IPS DF 6.9 (cell line): ENCODE results near the gene CARMIL1.

ENCODE experiments used
- DNase-seq: peaks from one replicate; pipeline ENCODE4 v3.0.0-alpha.2; 2013; ENCODE audit warnings: low read depth, low spot score
- H3K27ac ChIP-seq: one replicate; pipeline ENCODE4 v1.5.1; 2013; ENCODE audit warnings: low read length, control low read depth
- H3K27me3 ChIP-seq: 2 replicates; pipeline ENCODE4 v1.6.1; 2013; ENCODE audit warnings: mild to moderate bottlenecking, low read length; ENCODE audit not compliant: control insufficient read depth, insufficient read depth
- H3K36me3 ChIP-seq: 2 replicates; pipeline ENCODE4 v1.6.1; 2013; ENCODE audit warnings: low read length; ENCODE audit not compliant: control insufficient read depth, insufficient read depth
- H3K4me1 ChIP-seq: 2 replicates; pipeline ENCODE4 v1.6.1; 2013; ENCODE audit warnings: low read length; ENCODE audit not compliant: control insufficient read depth, insufficient read depth
- H3K4me3 ChIP-seq: 2 replicates; pipeline ENCODE4 v1.5.1; 2013; ENCODE audit warnings: mild to moderate bottlenecking, low read length
- H3K9me3 ChIP-seq: 2 replicates; pipeline ENCODE4 v1.6.1; 2013; ENCODE audit warnings: low read length, inconsistent platforms; ENCODE audit not compliant: control insufficient read depth, insufficient read depth
- WGBS: extraction: QIAGEN DNeasy Blood & Tissue Kit; methylation state at CpG from one replicate; pipeline ENCODE4 v1.1.7; 2013; ENCODE audit warnings: mixed read lengths, missing lambda C conversion rate; ENCODE audit not compliant: insufficient read length, insufficient coverage; 5-methylcytosine and 5-hydroxymethylcytosine counted together

The CARMIL1 gene

DNA sequence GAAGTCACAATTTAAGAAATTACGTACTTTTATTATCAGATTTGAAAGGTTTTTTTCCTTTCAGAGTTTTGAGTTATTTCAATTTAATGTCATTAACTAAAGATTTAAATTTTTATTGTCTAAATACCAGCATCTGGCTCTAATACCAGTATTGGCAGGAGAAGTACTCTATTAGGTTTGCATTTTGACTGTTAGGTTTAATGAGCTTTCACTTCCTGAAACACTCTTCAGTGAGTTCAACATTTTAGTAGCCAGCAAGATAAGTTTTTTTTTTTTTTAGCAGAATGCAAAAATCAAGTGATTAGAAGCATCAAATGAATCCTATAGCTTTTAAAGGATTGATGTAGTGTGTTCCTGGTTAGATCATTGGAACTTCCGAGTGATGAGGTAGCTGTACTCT, 338.8 kb downstream of the CARMIL1 start:
- Histone ChIP-seq H3K9me3 (no peaks in the 10 kb centered on the region), H3K36me3 (peaks cover 3% of the 10 kb centered on the region; the same call in 1 of the 2 replicates), H3K27me3 (no peaks in the 10 kb centered on the region), H3K27ac (no peak overlapping the region), H3K4me1 (no peaks in the 10 kb centered on the region), H3K4me3 (no peak overlapping the region)
- no CpG with 5 or more reads among the region's 2 CpGs for WGBS
- no peak for DNase-seq

DNA sequence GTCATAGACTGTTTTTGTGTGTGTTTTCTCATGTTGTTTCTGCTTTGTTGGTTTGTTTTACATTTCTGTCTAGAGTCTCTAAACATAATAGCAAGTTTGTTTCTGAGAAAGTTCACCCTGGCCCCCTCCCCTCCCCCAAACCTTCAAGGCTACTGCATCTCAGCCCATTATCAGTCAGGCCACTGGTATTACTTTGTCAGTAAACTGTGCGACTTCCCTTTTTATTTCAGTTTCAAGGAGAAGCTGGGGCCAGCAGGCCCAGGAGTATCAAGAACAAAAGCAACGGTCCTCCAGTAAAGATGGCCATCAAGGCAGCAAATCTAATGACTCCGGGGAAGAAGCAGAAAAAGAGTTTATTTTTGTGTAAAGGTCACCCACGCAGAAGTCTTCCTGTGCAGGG, 340.0 kb downstream of the CARMIL1 start:
- Histone ChIP-seq H3K36me3 (peaks cover 3% of the 10 kb centered on the region; the same call in 1 of the 2 replicates), H3K27ac (no peak overlapping the region), H3K9me3 (no peaks in the 10 kb centered on the region), H3K27me3 (no peaks in the 10 kb centered on the region), H3K4me1 (no peaks in the 10 kb centered on the region), H3K4me3 (no peak overlapping the region)
- WGBS, result no CpG with 5 or more reads among the region's 4 CpGs
- no peak for DNase-seq

DNA sequence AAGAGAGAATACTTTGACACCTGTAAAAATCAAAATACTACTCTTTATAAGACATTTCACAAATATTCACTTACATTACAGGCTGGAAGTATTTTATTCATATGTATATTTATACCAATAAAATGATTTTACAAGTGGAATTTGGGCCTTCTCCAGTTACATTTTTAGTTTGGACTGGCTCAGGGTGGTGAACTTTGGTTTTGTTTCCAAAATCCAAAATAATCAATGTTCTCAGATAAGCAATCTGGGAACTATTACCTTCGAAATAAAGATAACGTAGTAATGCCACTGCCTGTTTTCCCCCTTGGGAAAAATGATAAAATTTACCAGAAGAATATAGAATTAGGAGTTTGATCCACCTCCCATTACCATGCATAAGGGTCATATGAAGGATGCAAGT, 341.2 kb downstream of the CARMIL1 start:
- Histone ChIP-seq H3K36me3 (peaks cover 3% of the 10 kb centered on the region; the same call in 1 of the 2 replicates), H3K27ac (no peak overlapping the region), H3K9me3 (no peaks in the 10 kb centered on the region), H3K27me3 (no peaks in the 10 kb centered on the region), H3K4me1 (no peaks in the 10 kb centered on the region), H3K4me3 (no peak overlapping the region)
- no peak for DNase-seq
- no CpG with 5 or more reads among the region's 2 CpGs for WGBS

DNA sequence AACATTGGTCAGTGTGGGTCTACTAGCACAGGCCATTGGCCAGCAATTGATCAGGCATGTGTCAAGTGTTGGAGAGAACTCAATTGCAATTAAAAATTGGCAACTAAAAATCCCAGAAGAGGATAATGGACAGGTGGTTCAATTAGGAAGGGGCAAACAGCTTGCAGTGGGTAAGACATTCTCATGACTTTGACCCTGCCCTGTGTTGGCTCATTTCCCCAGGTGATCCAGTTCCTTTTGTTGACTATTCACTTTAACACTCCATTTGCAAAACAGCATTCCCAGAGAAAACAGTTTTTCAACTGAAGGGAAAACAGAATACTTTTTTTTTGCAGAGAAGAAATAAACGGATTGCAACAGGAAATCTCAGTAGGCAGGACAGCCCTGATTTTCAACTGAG, 343.9 kb downstream of the CARMIL1 start:
- whole genome bisulfite sequencing, result no CpG with 5 or more reads among the region's 1 CpG
- no peak for DNase-seq
- peaks cover 3% of the 10 kb centered on the region; the same call in 1 of the 2 replicates for H3K36me3 ChIP-seq
- H3K27ac ChIP-seq, result no peak overlapping the region
- H3K9me3 ChIP-seq, result no peaks in the 10 kb centered on the region
- peaks cover 2% of the 10 kb centered on the region; the same call in 1 of the 2 replicates for H3K4me1 ChIP-seq
- H3K4me3 ChIP-seq, result no peak overlapping the region
- H3K27me3 ChIP-seq, result no peaks in the 10 kb centered on the region

DNA sequence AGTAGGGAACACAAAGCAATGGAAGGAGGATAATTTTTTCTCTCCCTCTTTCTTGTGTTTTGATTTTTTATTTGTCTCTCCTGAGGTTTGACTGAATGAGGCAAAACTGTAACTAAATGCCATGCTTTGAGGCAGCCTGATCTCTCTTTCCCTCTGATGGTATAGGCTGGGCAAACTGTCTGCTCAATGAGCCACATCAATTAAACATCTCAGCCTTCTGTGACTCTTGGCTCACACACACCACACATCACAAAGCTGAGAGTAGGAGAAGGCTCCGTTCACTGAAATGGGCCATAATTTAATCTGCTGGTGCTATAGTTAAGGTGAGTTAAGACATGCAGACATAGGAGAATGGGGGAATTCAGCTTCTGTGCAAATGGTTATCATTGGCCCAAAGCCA, 344.7 kb downstream of the CARMIL1 start:
- H3K4me1 ChIP-seq, result peaks cover 2% of the 10 kb centered on the region; the same call in 1 of the 2 replicates
- peaks cover 3% of the 10 kb centered on the region; the same call in 1 of the 2 replicates for H3K36me3 ChIP-seq
- no peak for DNase-seq
- no peak overlapping the region for H3K27ac ChIP-seq
- no peaks in the 10 kb centered on the region for H3K9me3 ChIP-seq
- H3K4me3 ChIP-seq, result no peak overlapping the region
- no peaks in the 10 kb centered on the region for H3K27me3 ChIP-seq
- no CpG with 5 or more reads among the region's 1 CpG for WGBS

DNA sequence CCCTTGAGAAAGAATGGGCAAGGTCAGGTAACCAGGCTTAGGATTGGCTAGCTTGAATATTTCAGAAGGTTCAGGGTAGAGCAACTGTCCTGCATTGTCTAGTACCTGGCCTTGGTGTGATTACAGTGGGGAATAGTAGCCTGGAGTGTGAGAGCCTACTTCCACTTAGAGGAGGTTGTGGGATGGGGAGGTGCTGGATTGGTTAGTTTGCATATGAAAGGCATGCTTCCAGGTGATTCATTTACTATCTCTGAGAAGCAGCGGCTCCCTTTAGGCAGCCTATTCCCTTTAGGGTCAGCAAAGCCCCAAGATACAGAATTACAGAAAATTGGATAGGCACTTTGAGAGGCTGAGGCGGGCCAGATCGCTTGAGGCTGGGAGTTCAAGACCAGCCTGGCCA, 347.8 kb downstream of the CARMIL1 start:
- Histone ChIP-seq H3K9me3 (no peaks in the 10 kb centered on the region), H3K4me1 (peaks cover 2% of the 10 kb centered on the region; the same call in 1 of the 2 replicates), H3K4me3 (no peak overlapping the region), H3K27me3 (no peaks in the 10 kb centered on the region), H3K36me3 (no peaks in the 10 kb centered on the region), H3K27ac (no peak overlapping the region)
- no CpG with 5 or more reads among the region's 3 CpGs for WGBS
- DNase-seq, result no peak

DNA sequence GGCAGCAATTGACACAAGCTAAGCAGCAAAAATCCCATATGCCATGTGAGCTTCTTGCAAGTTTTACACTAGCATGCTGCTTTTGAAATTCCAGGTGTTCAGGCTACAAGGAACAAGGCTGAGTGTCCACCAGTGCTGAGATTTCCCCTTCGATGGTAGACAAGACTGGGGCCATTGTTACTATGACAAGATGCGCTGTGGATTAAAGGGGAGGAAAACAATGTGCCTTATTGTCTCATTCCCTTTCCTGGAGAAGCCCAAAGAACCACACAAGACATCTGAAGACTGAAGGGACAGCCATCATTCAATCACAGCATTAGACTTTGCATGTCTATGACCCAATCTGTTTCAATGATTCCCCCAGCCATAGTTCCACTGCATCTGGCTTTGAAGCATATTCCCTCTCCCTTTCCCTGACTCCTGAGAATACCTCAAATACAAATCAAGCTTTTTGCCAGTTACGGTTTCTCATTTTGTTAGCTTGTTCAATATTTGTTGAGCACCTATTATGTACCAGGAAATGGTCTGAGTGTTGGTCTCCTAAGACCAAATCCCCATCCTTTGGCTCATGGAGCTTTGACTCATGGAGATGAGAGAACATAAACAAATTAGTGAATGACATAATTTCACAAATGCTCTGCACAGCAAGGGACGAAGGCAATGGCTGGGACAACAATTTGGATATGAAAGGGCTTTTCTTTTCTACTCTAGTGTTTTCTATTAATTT, 349.5 kb downstream of the CARMIL1 start:
- H3K9me3 ChIP-seq, result no peaks in the 10 kb centered on the region
- peaks cover 2% of the 10 kb centered on the region; the same call in 1 of the 2 replicates for H3K4me1 ChIP-seq
- H3K27me3 ChIP-seq, result no peaks in the 10 kb centered on the region
- no peak for DNase-seq
- no peak overlapping the region for H3K4me3 ChIP-seq
- no CpG with 5 or more reads among the region's 4 CpGs for WGBS
- H3K27ac ChIP-seq, result no peak overlapping the region
- H3K36me3 ChIP-seq, result no peaks in the 10 kb centered on the region

DNA sequence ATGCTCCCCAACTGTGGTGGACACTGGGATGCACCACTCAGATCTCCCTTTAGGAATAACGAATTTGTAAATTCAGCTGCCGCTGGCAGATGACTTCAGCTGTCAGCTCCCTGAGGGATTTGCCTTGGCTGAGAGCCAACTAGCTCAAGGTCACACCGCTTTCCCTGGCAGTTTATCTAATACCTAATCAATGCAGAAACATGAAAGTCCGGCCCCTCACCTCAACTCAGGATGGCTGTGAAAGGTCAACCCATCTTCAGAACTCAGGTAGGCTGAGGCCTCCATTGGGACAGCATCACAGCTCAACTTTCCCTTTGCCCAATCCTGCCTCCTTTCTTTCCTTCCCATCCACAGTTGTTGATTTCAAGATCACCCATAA, 350.0 kb downstream of the CARMIL1 start:
- H3K27ac ChIP-seq, result no peak overlapping the region
- no CpG with 5 or more reads among the region's 4 CpGs for WGBS
- H3K4me1 ChIP-seq, result peaks cover 2% of the 10 kb centered on the region; the same call in 1 of the 2 replicates
- no peaks in the 10 kb centered on the region for H3K27me3 ChIP-seq
- H3K4me3 ChIP-seq, result no peak overlapping the region
- no peaks in the 10 kb centered on the region for H3K9me3 ChIP-seq
- H3K36me3 ChIP-seq, result no peaks in the 10 kb centered on the region
- no peak for DNase-seq

DNA sequence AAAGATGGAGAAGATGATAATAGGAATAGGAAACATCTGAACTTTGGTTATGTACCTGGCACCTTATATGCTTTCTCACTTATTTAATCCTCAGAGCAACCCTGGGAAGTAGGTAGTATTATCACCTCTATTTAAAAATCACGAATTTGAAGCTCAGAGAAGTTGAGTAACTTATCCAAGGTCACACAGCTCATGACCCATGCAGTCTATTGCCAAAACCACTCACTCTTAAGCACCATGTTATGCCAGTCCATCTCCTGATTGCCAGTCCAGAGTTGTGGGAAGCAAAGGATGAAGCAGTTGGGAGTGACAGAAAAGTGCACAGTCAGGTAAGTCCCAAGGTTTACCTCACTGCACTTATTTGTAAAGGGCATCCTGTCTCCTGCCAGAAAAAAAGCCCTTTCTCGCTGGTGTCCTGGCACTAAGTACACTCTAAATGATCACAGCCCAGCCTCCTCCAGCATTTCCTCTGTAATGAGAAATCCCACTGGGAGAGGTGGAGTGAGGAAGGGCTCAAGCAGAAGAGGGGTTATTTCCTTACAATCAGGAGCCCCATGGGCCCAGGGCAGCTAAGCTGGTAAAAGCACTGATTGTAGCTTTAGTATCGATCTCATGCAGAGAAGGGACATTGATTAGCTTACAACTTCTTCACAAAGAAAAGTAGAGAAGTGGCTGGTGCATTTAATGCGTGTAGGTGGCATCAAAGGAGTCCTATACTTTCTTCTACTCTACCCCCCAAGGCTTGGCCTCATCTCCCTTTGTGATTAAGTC, 351.5 kb downstream of the CARMIL1 start:
- no CpG with 5 or more reads among the region's 4 CpGs for WGBS
- H3K4me1 ChIP-seq, result peaks cover 2% of the 10 kb centered on the region; the same call in 1 of the 2 replicates

DNA sequence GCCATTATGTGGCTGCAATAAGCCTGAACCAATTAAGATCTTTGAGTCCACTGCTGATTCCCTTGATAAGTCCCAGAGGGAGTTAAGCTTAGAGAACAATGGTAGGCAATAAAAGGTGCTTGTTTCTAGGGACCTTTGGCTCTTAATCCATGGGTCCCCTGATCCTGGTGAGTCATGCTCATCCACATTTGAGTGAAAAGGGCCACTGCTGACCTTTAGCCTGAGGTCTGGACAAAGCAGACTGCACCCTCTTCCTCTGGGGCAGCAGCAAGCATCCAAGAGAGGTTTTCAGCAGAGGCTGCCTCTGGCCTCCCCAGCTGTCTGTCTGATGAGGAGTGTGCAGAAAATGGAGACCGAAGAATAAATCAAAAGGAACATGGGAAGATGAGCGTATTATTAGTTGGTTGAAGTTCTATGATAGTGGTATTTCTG, 356.7 kb downstream of the CARMIL1 start:
- H3K4me3 ChIP-seq, result no peak overlapping the region
- DNase-seq, result no peak
- H3K36me3 ChIP-seq, result no peaks in the 10 kb centered on the region
- H3K4me1 ChIP-seq, result no peaks in the 10 kb centered on the region
- 100% methylated on average over 2 of the region's 2 CpGs for WGBS
- no peaks in the 10 kb centered on the region for H3K9me3 ChIP-seq
- no peaks in the 10 kb centered on the region for H3K27me3 ChIP-seq
- H3K27ac ChIP-seq, result no peak overlapping the region

More for the DNA sequence above, 351.5 kb downstream of the CARMIL1 start:
- Histone ChIP-seq H3K27ac (no peak overlapping the region), H3K27me3 (no peaks in the 10 kb centered on the region), H3K4me3 (no peak overlapping the region), H3K9me3 (no peaks in the 10 kb centered on the region), H3K36me3 (no peaks in the 10 kb centered on the region)
- DNase-seq, result no peak
